Measurements from ENCODE around the gene CD24.

DNA sequence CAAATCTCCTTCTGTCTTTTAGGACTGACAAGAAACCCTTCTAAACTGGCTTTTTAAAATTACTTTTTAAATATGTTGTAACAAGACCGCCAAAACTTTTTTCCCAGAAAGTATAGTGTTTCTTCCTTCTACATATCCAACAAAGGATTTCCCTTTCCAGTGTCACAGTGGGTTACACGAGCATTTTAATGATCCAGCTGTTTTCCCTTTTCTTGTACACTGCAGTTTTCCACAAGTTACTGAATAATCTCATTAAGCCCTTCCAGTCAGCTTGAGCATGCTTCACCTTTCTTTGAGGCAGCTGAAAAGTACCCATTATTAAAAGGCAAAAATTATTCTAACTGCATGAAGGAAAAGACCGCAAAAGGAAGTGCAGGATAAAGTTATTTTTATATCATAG, 48.6 kb downstream of the CD24 start:
- TF ChIP-seq, protein P1, sequence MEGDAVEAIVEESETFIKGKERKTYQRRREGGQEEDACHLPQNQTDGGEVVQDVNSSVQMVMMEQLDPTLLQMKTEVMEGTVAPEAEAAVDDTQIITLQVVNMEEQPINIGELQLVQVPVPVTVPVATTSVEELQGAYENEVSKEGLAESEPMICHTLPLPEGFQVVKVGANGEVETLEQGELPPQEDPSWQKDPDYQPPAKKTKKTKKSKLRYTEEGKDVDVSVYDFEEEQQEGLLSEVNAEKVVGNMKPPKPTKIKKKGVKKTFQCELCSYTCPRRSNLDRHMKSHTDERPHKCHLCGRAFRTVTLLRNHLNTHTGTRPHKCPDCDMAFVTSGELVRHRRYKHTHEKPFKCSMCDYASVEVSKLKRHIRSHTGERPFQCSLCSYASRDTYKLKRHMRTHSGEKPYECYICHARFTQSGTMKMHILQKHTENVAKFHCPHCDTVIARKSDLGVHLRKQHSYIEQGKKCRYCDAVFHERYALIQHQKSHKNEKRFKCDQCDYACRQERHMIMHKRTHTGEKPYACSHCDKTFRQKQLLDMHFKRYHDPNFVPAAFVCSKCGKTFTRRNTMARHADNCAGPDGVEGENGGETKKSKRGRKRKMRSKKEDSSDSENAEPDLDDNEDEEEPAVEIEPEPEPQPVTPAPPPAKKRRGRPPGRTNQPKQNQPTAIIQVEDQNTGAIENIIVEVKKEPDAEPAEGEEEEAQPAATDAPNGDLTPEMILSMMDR (IDR thresholded peaks at IDR 0.05; ENCODE audit: insufficient read depth, low read length): no peak
- TF ChIP-seq POLR2AphosphoS5 (IDR thresholded peaks at IDR 0.05; ENCODE audit: low read depth) (no peak), GABPA (IDR thresholded peaks at IDR 0.05; ENCODE audit: low read depth) (no peak), SPI1 (IDR thresholded peaks at IDR 0.05; ENCODE audit: borderline replicate concordance, low read depth) (no peak)
- TF ChIP-seq, protein P2, sequence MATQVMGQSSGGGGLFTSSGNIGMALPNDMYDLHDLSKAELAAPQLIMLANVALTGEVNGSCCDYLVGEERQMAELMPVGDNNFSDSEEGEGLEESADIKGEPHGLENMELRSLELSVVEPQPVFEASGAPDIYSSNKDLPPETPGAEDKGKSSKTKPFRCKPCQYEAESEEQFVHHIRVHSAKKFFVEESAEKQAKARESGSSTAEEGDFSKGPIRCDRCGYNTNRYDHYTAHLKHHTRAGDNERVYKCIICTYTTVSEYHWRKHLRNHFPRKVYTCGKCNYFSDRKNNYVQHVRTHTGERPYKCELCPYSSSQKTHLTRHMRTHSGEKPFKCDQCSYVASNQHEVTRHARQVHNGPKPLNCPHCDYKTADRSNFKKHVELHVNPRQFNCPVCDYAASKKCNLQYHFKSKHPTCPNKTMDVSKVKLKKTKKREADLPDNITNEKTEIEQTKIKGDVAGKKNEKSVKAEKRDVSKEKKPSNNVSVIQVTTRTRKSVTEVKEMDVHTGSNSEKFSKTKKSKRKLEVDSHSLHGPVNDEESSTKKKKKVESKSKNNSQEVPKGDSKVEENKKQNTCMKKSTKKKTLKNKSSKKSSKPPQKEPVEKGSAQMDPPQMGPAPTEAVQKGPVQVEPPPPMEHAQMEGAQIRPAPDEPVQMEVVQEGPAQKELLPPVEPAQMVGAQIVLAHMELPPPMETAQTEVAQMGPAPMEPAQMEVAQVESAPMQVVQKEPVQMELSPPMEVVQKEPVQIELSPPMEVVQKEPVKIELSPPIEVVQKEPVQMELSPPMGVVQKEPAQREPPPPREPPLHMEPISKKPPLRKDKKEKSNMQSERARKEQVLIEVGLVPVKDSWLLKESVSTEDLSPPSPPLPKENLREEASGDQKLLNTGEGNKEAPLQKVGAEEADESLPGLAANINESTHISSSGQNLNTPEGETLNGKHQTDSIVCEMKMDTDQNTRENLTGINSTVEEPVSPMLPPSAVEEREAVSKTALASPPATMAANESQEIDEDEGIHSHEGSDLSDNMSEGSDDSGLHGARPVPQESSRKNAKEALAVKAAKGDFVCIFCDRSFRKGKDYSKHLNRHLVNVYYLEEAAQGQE (IDR thresholded peaks at IDR 0.05; ENCODE audit: insufficient replicate concordance, low read depth): no peak
